GM21381 (cell line): ENCODE measurements around the gene ATE1.
"Not testable (repeated sequence)": the region's sequence is repeated elsewhere in the genome, so short reads cannot be mapped to it uniquely, and the experiment has no call there.

Experiments used
- ATAC-seq: cut with Tn5 transposase; IDR thresholded peaks from one replicate; pipeline ENCODE4 v1.9.1; 2021; ENCODE audit warnings: mild to moderate bottlenecking, moderate library complexity; ENCODE audit not compliant: unreplicated experiment

ATE1 gene

DNA sequence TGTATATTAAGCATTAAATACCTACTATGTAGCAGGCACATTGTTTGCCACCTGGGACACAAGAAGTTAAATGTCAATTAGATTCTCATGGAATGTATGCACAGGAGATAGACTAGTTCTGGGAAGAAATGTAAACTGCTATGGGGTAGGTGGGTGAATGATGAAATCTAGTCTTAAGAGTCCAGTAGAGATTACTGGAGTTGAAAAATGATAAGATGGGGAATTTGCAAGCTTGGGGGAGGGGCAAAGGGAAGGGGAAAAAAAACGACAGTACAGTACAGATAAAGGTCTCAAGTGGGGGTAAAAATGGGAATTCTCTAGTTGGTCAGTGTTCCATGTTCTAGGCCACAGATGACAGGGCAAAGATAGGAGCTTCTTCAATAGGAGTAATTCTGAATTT, 94.4 kb downstream of the ATE1 start:
- no peak for ATAC-seq

DNA sequence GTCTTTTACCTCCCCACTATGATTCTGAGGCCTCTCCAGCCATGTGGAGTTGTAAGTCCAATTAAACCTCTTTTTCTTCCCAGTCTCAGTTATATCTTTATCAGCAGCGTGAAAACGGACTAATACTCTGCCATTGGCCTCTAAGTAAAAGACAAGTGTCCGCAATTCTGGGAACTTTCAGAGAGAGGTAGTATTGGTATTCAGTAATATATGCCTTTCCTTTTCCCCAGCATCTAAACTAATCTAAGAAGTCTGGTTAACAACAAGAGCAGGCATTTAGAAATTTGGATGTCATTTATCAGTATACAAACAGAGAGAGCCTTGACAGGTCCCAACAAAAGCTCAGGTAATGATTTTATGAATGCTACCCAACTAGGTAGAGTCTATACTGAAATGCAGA, 95.2 kb downstream of the ATE1 start:
- ATAC-seq, result no peak

DNA sequence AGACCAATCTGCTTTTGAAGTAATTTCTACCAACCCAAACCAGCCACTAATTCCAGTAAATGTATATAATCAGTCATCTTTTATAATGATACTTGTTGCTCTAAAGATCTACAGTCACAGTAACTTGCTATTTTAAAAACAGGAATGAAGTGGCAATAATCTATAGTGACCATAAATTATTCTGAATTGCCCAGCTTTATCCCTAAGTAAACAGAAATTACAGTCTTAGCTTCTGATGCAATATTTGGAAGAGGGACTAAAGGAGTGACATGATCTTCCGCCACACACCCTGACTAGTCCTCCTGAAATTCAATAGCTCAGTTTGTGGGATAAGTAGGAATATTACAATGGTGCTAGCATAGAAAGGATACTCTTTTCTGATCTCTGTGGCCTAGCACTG, 96.1 kb downstream of the ATE1 start:
- no peak for ATAC-seq

DNA sequence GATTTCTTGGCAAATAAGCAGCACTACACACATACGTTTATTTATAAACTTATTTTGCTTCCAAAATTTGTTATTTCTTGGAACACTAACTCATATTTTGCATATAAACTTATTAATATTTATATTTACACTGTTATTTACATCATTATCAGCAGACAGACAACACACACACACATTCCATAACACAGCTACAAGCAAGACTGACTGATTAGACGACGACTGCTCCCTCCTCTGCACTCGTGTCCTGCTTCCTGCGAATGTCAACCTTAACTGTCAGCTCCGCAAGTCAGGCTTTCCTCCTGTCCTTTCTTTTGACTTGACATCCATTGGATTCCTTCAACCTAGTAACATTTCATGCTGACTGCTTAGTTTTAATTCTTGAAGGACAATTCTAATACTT, 96.6 kb downstream of the ATE1 start:
- no peak for ATAC-seq

DNA sequence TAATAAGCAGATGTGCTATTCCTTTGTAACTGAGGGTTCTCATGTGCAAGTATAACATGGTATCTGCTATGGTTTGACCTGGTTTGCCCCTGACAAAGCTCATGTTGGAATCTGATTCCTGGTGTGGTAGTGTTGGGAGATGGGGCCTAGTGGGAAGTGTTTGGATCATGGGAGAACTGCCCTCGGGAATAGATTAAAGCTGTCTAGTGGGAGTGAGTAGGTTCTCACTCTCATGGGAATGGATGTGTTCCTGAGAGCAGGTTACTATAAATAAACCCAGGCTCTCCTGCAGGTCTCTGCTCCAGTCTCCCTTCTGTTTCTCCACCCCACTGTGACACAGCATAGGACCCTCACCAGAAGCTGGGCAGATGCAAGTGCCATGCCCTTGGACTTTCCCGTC, 97.7 kb downstream of the ATE1 start:
- no peak for ATAC-seq

DNA sequence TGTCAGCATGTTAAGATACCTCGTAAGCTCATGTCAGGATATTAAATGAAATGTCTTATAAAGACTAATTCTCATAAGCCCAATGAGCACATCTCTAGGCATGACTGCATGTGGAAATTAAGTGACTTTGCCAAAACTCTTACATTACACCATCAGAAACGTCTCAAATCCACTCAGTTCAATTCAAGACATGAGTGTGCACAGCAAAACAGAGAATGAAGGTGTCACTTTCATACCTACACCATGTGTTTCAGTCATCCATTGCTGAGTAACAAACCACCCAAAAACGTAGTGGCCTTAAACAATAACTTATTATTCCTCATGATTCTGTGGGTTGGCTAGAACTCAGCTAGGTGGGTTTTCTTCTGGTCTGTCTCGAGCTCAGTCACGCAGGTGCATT, 99.8 kb downstream of the ATE1 start:
- ATAC-seq, result peak; percentile 43

DNA sequence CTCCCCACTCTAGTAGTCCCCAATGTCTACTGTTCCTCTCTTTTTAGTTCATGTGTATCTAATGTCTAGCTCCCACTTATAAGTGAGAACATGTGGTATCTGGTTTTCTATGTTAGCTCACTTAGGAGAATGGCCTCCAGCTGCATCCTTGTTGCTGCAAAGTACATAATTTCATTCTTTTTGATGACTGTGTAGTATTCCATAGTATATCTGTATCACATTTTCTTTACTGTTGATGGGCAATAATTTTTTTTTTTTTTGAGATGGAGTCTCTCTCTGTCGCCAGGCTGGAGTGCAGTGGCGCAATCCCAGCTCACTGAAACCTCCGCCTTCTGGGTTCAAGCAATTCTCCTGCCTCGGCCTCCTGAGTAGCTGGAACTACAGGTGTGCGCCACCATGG, 101.1 kb downstream of the ATE1 start:
- ATAC-seq, result not testable (repeated sequence)

DNA sequence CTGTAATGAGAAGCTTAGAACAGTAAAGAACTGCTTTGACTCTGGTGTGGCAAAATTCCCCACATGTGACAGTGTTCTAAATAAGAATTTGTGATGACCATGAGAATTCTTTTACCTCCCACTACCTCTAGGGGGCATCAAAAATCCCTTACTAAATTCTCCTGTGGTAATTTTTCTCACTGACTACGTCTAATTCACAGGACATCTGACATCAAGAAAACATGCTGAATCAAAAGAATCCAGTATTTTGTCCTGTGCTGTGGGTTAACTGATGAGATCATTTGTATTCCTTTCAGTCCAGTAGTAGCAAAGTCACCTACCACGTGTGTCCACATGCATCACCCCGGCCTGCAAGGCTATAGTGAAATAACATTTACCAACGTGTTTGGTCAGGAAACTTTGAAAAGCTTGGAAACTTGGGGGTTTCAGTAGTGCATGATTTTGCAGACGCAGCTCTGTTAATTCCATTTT, 103.8 kb downstream of the ATE1 start:
- no peak for ATAC-seq

DNA sequence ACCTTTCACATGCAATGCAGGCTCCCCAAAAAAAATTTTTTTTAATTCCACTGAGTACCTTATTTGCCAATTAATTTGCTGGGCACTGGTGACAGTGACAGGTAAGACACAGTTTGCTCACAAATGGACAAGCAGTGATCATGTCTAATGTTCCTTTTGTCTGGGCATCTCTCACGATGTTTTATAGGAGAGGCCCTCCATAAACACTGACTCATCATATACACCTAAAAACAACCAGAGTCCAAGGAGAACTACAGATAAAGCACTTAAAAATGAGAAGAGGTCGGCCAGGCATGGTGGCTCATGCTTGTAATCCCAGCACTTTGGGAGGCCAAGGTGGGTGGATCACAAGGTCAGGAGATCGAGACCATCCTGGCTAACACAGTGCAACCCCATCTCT, 105.1 kb downstream of the ATE1 start:
- no peak for ATAC-seq

DNA sequence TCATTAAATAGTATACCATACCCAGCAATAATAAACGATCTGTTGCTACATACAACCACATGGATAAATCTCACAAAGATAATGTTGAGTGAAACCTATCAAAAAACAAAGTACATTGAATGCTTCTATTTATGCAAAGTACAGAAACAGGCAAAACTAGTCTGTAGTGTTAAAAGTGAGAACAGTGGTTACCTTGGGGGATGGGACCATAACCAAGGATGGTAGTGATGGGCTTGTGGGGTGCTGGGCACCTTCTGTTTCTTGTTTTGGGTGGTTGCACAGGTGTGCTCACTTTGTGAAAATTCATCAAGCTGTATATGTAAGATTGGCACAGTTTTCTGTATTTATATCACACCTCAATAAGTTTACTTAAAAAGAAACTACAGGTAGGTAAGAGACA, 105.7 kb downstream of the ATE1 start:
- ATAC-seq, result peak; percentile 59

DNA sequence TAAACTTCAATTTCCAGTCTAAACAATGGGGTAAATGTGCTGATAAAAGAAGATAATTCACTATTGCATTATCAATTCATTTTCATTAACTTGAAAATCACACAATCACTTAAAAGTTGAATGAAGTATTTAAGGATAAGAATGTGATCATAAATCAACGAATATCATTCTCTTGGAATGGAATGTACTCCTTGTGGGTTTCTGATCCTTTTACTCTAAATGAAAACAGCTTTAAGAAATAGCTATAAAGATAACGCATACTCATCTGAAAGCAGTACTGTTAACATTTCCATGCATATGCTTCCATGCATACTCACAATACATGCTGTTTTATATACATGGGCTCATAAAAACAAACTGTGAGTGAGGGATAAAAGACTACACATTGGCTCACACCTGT, 108.8 kb downstream of the ATE1 start:
- ATAC-seq, result no peak

DNA sequence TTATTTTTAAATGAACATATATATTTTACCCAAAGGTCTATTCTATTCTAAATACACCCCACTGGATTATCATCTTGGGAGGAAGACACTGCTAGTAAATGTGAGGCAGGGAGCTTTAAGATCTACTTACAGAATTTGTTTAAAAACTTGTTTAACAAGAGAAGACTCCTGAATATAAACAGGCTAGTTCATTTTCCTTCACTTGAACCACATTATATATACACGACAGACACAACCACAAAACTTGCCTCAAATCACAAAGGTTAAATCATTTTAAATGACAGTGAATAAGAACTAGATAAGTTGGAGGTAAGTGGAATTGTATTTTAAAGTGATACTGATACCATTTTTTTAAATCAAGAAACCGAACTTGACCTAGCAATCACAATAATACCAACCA, 109.2 kb downstream of the ATE1 start:
- no peak for ATAC-seq

DNA sequence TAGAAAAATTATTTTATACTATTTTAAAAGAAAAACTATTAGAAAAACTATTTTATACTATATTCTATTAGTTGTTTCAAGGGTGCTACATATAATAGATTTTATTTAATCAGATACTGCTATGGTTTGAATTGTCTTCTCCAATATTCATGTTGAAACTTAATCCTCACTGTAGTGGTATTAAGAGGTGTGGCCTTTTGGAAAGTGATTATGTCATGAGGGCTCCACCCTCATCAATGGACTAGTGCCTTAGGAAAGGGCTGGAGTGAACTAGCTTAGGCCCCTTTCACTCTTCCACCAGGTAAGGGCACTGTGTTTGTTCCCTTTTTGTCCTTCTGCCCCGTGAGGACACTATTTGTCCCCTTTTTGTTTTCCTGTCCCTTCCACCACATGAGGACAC, 111.6 kb downstream of the ATE1 start:
- no peak for ATAC-seq

DNA sequence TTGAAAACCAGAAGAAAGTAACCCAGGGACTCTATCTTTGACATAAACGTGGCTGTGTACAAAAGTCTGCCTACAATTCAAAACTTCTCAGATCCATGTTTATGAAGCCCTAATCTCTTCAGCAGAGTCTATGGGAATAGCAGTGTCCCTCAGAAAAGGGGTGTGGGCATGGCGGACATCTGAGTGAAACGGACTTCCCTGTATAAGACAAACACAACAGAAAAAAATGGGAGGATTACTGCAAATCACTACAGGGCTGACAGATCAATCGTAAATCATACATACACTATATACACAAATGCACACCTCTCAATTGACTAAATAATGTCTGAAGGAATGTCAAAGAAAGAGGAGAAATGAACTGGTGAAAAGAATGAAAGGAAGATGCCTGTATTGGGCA, 114.0 kb downstream of the ATE1 start:
- no peak for ATAC-seq

DNA sequence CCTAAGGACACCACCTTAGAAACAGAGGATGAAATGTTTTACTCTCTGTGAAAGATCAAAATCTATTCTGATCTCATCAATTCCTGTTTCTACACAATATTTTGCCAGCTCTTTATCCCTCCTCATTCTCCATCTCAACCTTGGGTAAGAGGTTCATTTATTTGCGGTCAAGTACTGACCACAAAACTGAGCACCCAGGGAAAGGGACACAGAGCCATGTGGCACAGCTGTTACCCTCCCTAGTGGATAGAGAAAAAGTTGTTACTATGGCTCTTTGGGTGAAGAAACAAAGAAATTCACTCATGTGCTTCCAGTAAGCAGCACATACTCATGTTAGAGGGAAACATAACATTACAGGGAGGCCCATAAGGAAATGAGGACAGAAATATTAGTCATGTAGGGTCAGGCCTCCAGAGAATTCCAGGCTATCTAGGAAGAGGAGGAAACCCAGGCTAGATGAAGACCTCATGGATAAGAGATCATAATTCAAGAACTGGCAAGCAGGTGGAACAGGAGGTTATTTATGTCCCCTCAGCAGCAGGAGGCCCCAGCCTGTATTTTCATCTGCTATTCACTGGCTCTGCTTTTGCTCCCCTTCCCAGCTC, 114.5 kb downstream of the ATE1 start:
- ATAC-seq, result no peak

DNA sequence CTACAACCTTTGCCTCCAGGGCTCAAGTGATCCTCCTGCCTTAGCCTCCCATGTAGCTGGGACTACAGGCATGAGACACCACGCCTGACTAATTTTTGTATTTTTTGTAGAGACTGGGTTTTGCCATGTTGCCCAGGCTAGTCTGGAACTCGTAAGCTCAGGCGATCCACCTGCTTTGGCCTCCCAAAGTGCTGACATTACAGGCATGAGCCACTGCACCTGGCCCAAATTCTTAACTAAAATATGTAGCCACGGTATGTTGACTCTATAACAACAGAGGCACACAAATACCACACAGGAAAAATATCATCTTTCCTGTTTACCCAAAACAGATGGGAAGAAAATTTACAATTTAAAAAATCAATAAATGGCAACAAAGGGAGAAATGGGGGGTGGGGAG, 115.8 kb downstream of the ATE1 start:
- no peak for ATAC-seq

DNA sequence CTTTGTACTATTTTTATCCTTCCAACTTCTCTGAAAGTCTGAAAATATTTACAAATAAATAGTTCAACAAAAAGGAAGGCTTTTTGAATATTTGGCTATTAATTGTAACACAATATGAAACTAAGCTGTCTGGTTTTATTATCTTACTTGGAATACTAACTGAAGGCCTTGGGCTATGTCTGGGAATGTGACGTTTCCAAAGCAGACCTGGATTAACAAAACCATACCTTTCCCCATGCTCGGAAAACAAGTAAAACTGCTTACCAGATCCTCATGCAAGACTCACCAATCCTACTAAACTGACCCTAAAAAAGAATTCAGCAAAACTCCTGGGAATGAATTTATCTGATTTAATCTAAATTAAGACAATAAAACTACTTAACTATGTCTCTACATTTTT, 116.4 kb downstream of the ATE1 start:
- no peak for ATAC-seq

DNA sequence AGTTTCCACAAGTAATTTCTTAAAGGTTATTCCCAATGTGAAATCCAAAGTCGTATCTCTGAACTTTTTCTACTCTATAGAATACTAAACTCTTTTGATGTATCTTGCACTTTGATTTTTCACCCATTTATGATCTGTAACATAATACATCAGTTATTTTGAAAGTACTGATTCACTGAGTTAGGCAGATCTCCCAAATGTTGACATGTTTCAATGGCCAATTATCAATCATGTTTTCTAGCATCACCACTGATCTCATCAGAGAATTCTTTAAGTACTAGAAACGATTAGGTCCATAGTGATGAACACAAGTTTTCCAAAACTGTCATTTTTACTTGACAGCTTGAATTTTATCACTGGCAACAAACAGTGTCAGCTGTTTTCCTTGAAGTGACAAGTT, 119.0 kb downstream of the ATE1 start:
- ATAC-seq, result no peak

DNA sequence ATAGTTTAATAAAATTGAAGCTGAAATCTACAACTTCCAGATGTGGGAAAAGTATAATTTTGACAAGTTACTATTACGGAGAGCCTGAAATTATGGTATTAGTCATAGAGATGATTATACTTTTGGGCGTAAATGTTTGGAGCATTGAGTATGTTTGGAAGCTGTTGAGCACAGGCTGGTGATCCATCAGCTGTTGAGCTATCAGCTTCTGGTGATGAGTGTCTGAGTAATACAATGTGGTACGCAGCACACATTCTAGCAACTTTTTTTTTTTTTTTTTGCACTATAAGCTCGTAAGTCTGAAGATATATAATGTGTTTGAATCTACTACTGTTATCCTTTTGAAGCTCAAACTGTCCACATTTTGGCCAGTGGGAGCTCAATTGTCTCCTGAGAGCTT, 123.4 kb downstream of the ATE1 start:
- ATAC-seq, result no peak

DNA sequence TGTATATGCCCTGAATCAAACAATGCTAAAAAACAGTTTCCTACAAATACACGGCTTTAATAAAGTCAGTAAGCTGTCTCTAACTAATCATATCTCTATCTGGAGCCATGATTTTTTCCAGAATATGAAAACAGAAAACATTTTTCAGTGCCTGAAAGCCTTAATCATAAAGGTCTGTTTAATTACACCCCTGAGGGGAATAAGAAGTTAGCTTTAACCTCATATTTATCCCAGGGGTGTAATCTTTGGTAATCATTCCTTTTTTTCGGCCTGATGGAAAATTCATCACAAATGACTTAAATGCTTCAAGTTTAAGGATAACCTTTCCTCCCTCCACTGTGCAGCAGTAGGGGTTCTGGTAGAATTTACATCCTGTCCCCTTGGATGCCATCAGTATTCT, 124.2 kb downstream of the ATE1 start:
- ATAC-seq, result no peak

DNA sequence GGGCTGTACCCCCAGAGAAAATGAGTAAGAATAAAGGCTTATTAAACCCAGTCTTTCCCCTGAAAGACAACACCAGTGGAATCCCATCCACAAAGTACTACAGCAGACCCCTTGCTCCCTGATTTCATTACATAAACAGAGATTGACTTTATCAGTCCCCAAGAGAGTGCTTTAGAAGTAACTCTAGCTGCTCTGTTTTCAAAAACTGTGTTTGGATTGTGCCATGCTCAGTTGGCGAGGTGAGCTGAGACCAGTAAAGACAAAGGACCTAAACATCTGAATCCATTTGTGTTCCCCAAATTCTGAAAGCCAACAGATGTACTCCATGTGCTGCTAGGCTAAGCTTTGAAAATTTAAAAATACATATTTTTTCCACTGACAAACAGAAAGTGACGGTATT, 127.0 kb downstream of the ATE1 start:
- ATAC-seq, result no peak

DNA sequence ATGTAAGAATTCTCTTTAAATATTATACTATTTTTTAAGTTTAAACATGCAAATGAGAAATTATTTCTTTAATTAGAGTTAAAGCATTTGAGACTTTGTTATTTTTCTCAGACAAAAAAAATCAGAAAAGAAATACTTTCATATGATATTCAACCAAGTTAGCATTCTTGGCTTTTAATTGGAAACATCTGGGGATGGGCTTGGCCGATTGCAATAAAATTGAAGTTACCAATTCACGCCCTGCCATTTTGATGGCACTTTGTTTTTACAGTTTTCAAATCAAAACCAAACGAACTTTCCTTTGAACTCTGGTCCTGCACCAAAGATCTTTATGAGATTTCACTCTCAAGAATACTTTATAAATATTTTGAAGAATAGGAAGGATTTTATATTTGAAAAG, 127.7 kb downstream of the ATE1 start:
- ATAC-seq, result no peak

DNA sequence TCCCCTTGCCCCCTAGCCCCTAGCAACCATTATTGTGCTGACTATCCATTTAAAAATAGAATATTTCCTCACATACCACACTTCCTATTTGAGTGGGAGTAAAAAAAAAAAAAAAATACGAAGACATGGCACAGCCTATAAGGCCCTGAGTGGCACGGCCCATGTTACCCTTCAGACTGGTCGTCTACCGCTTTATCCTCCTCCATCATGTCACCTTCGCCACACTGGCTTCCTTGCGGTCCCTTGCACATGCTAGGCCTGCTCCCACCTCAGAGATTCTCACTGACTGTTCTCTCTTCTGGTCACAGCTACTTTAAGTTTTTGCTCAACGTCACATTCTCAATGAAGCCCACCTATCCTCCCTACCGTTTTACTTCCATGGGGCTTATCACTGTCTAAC, 130.3 kb downstream of the ATE1 start:
- ATAC-seq, result no peak

DNA sequence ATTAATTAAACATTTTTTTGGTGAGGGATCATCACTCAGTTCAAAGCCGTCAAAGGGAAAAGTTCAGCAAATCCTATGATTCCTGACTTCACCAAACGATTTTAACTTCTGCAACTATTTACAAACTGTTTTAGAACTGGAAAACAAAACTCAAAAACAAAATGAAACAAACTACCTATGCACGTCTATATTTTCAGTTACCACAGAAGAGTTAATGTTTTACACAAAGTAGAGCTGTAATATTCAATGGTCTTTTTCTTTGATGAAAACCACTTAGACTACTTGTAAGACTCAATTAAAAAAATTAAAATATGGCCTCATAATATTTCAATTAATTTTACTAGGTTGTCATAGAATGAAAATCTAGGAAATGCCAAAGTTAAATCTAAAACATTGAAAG, 131.5 kb downstream of the ATE1 start:
- ATAC-seq, result peak; percentile 76
